SK-N-MC (cell line): ENCODE measurements around the gene MID1.

Experiments
- EZH2 ChIP-seq: fragments of 200-600 bp; sonication (generic); IDR thresholded peaks from one replicate; pipeline ENCODE4 v1.6.1; 2017; ENCODE audit warnings: antibody characterized with exemption
- FOXP2 ChIP-seq: optimal IDR thresholded peaks from 2 replicates; pipeline ENCODE3; 2011; ENCODE audit warnings: mild to moderate bottlenecking, moderate library complexity; ENCODE audit not compliant: insufficient read depth; ENCODE audit errors: extremely low read length, control extremely low read depth
- POLR2AphosphoS5 ChIP-seq: IDR thresholded peaks from 2 replicates; pipeline ENCODE4 v1.6.1; 2012; ENCODE audit warnings: mild to moderate bottlenecking, low read depth, low read length, borderline replicate concordance

DNA sequence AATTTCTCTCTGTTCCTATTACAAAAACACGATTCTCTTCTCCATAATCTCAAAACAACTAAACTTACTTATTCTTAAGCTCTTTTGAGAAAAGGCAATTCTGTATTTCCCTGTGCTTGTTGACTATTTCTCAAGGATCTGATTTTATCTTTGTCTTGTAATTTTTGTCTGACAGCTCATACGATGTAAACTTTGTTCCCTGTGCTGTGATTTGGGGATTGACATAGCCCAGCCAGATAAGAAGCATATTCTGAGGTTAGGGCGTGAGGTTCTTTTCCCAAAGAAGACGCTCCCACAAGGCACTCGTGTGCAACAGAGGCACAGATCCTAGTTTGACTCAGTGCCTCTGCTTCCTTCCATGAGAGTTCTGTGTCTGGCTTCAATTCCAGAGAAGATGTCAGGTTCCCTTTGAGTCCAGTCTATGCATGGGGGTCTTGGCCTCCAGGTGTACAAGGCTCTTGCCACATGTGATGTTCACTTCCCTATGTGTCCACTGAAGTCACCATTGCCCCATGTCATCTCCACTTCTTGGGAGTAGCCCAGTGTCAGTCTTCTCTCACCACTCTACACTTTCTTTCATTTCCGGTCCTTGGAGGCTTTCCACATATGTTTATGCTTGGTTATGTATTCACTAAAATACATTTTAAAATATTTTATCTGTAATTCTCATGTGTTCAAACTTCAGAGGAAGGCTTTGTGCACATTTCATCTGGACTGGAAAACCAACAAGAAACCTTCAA is 94.8 kb downstream of the MID1 start:
- TF ChIP-seq POLR2AphosphoS5 (no peak), EZH2 (no peak), FOXP2 (no peak)
